Measurements from ENCODE around the gene TLCD2.

Gene TLCD2

DNA sequence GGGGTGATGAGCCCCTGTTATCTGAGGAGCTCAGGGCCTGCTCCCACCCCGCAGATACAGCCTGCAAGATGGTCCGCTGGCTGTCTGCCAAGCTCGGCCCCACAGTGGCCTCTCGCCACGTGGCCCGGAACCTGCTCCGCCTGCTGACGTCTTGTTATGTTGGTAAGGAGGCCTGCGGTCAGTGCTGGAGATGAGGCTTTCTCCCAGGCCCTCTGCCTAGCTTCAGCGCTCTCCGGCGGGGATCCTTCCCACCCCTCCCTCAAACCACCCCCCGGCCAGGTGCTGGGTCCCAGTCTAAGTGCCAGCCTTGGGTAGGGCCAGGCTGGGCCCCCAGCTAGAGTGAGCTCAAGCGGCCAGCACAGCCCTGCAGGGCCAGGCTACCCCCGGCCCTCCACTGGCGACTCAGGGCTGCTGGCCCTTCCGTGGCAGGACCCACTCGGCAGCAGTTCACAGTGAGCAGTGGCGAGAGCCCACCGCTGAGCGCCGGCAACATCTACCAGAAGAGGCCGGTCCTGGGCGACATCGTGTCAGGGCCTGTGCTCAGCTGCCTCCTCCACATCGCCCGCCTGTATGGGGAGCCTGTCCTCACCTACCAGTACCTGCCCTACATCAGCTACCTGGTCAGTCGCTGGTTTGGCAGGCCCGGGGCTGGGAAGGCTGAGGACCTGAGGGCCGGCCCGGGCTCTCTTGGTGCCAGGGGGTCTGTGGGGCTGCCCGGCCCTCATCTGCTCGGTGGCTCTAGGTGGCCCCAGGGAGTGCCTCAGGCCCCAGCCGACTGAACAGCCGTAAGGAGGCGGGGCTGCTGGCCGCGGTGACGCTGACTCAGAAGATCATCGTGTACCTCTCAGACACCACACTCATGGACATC is 20.4 kb upstream of the TLCD2 start:
- peak; percentile 81 for DNase-seq (ENCODE audit: low read depth, low spot score)
- H3K4me3 ChIP-seq (ENCODE audit: low read depth, low read length), result no peak overlapping the region
- TF ChIP-seq, protein P1, sequence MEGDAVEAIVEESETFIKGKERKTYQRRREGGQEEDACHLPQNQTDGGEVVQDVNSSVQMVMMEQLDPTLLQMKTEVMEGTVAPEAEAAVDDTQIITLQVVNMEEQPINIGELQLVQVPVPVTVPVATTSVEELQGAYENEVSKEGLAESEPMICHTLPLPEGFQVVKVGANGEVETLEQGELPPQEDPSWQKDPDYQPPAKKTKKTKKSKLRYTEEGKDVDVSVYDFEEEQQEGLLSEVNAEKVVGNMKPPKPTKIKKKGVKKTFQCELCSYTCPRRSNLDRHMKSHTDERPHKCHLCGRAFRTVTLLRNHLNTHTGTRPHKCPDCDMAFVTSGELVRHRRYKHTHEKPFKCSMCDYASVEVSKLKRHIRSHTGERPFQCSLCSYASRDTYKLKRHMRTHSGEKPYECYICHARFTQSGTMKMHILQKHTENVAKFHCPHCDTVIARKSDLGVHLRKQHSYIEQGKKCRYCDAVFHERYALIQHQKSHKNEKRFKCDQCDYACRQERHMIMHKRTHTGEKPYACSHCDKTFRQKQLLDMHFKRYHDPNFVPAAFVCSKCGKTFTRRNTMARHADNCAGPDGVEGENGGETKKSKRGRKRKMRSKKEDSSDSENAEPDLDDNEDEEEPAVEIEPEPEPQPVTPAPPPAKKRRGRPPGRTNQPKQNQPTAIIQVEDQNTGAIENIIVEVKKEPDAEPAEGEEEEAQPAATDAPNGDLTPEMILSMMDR (IDR thresholded peaks at IDR 0.05; ENCODE audit: low read depth, low read length), result no peak
- in situ Hi-C loops (cut with HindIII; ENCODE audit: low sequenced_read_pairs), result no loop called here

DNA sequence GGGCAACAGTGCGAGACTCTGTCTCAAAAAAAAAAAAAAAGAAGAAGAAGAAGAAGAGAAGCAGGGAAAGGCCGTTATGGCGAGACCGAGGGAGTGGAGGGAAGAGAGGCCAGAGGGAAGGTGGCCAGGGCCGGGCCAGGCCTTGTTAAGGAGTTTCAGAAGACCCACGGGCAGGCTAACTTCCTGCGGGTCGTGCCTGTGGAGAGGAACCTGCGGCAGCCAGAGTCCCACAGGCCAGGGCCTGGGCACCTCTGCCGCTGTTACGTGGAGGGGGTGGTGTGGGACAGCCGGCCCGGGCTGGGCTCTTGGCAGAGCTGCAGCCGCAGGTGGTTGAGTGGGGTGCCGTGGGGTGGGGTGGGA is 19.8 kb upstream of the TLCD2 start:
- in situ Hi-C loops (cut with HindIII; ENCODE audit: low sequenced_read_pairs), result no loop called here
- no peak for DNase-seq (ENCODE audit: low read depth, low spot score)

DNA sequence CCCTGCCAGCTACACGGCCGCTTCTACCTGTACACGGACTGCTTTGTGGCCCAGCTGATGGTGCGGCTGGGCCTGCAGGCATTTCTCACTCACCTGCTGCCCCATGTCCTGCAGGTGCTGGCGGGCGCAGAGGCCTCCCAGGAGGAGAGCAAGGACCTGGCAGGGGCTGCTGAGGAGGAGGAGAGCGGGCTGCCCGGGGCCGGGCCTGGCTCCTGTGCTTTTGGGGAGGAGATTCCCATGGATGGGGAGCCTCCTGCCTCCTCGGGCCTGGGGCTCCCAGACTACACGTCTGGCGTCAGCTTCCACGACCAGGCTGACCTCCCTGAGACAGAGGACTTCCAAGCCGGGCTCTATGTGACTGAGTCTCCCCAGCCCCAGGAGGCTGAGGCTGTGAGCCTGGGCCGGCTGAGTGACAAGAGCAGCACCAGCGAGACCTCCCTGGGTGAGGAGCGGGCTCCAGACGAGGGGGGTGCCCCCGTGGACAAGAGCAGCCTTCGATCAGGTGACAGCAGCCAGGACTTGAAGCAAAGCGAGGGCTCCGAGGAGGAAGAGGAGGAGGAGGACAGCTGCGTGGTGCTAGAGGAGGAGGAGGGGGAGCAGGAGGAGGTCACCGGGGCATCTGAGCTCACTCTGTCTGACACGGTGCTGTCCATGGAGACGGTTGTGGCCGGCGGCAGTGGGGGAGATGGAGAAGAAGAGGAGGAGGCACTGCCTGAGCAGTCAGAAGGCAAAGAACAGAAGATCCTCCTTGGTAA is 17.9 kb upstream of the TLCD2 start:
- no peak overlapping the region for H3K4me3 ChIP-seq (ENCODE audit: low read depth, low read length)
- TF ChIP-seq, protein P1 (IDR thresholded peaks at IDR 0.05; ENCODE audit: low read depth, low read length), result no peak
- DNase-seq (ENCODE audit: low read depth, low spot score), result no peak
- in situ Hi-C loops (cut with HindIII; ENCODE audit: low sequenced_read_pairs), result no loop called here

More for the DNA sequence above, 19.8 kb upstream of the TLCD2 start:
- TF ChIP-seq, protein P1 (IDR thresholded peaks at IDR 0.05; ENCODE audit: low read depth, low read length), result no peak
- no peak overlapping the region for H3K4me3 ChIP-seq (ENCODE audit: low read depth, low read length)

GRCh38 chr17:1727258-1727789 is 17.1 kb upstream of the TLCD2 start:
- no peak overlapping the region for H3K4me3 ChIP-seq (ENCODE audit: low read depth, low read length)
- no peak for DNase-seq (ENCODE audit: low read depth, low spot score)
- TF ChIP-seq, protein P1 (IDR thresholded peaks at IDR 0.05; ENCODE audit: low read depth, low read length), result no peak
- in situ Hi-C loops (cut with HindIII; ENCODE audit: low sequenced_read_pairs), result no loop called here

GRCh38 chr17:1726626-1727257 is 16.6 kb upstream of the TLCD2 start:
- in situ Hi-C loops (cut with HindIII; ENCODE audit: low sequenced_read_pairs), result no loop called here

More at GRCh38 chr17:1726626-1727257, 16.6 kb upstream of the TLCD2 start:
- TF ChIP-seq, protein P1 (IDR thresholded peaks at IDR 0.05; ENCODE audit: low read depth, low read length), result no peak
- DNase-seq (ENCODE audit: low read depth, low spot score), result no peak
- no peak overlapping the region for H3K4me3 ChIP-seq (ENCODE audit: low read depth, low read length)
